OCI-M2 (cell line): Measurements from ENCODE around the gene SHISA7.

Source experiments
- DNase-seq: peaks from one replicate; lab custom pipeline; 2025; ENCODE audit not compliant: unreplicated experiment; lab: John Stamatoyannopoulos, UW

SHISA7 gene

GRCh38 chr19:55464039-55464661 lies 21.1 kb upstream of the SHISA7 start:
- DNase-seq, result no peak

GRCh38 chr19:55463583-55464031 lies 20.5 kb upstream of the SHISA7 start:
- no peak for DNase-seq

- DNase-seq, result no peak
These were observed 19.6 kb upstream of the SHISA7 start for GRCh38 chr19:55462722-55463121.

- no peak for DNase-seq
These were observed 19.0 kb upstream of the SHISA7 start for GRCh38 chr19:55461974-55462626.

- DNase-seq, result peak; percentile 97
These were observed 18.3 kb upstream of the SHISA7 start, which contains the start of gene ISOC2 for GRCh38 chr19:55461259-55461973. Gene ISOC2 (minus strand): TSS chr19:55461642. CDS start chr19:55456486, 5,156 bp downstream.

- peak; percentile 36 for DNase-seq
These were observed 17.7 kb upstream of the SHISA7 start for GRCh38 chr19:55460670-55461258.

- no peak for DNase-seq
These were observed 17.0 kb upstream of the SHISA7 start for GRCh38 chr19:55459950-55460657.

- no peak for DNase-seq
These were observed 16.4 kb upstream of the SHISA7 start for GRCh38 chr19:55459551-55459949.

- no peak for DNase-seq
These were observed 14.8 kb upstream of the SHISA7 start for GRCh38 chr19:55457683-55458457.

- DNase-seq, result no peak
These were observed 13.2 kb upstream of the SHISA7 start for GRCh38 chr19:55456347-55456746.

GRCh38 chr19:55455576-55456235 lies 12.6 kb upstream of the SHISA7 start:
- no peak for DNase-seq

GRCh38 chr19:55454787-55455243 lies 11.7 kb upstream of the SHISA7 start:
- DNase-seq, result no peak

GRCh38 chr19:55453511-55454260 lies 10.6 kb upstream of the SHISA7 start:
- DNase-seq, result no peak

- DNase-seq, result no peak
These were observed 9.7 kb upstream of the SHISA7 start for GRCh38 chr19:55452749-55453346.

GRCh38 chr19:55451965-55452748 lies 9.1 kb upstream of the SHISA7 start:
- DNase-seq, result no peak

- DNase-seq, result no peak
These were observed 8.3 kb upstream of the SHISA7 start for GRCh38 chr19:55451163-55451964.

GRCh38 chr19:55449469-55449868 lies 6.4 kb upstream of the SHISA7 start:
- DNase-seq, result no peak
